Epithelial cell of alveolus of lung (primary cell): Measurements from ENCODE around the gene SIX2. TPM values are rescaled to one million over a fixed set of nuclear protein-coding genes. Genes with fewer than 3 reads are reported as not detected.

Experiments used
- total RNA-seq: library from RNA; depleted of rRNA; stranded (reverse); fragments of >200 nt; gene quantifications from 2 replicates; pipeline ENCODE4 v1.2.1, GENCODE V29; 2015

The SIX2 gene
- 0.13 and 0.72 TPM in 2 replicates for total RNA-seq

GRCh38 chr2:45009303-45009927, at the start of gene SIX2:
Gene SIX2, minus strand, starts transcription at chr2:45009452. Its CDS starts 342 bp downstream, at chr2:45009110.

Other genes with a start within 250 kb of the SIX2 start
- gene SIX3, start 67.8 kb downstream of the SIX2 start, total RNA-seq, result not detected in 2 replicates